ENCODE data around the gene RPS6KA1.
"Not testable (repeated sequence)": the region's sequence is repeated elsewhere in the genome, so short reads cannot be mapped to it uniquely, and the experiment has no call there.

The RPS6KA1 gene

GRCh38 chr1:26603856-26604255 lies 74.3 kb downstream of the RPS6KA1 start:
- no peak for DNase-seq

- no peak for DNase-seq
Measured at GRCh38 chr1:26607186-26607585, 77.6 kb downstream of the RPS6KA1 start.

- no peak for DNase-seq
Measured at GRCh38 chr1:26608895-26609294, 79.3 kb downstream of the RPS6KA1 start.

GRCh38 chr1:26610781-26611180 lies 81.2 kb downstream of the RPS6KA1 start:
- DNase-seq, result no peak

GRCh38 chr1:26612627-26613026 lies 83.1 kb downstream of the RPS6KA1 start:
- not testable (repeated sequence) for DNase-seq

- DNase-seq, result no peak
Measured at GRCh38 chr1:26614655-26615411, 85.3 kb downstream of the RPS6KA1 start.

GRCh38 chr1:26616881-26617280 lies 87.3 kb downstream of the RPS6KA1 start:
- DNase-seq, result no peak

- no peak for DNase-seq
Measured at GRCh38 chr1:26618561-26618960, 89.0 kb downstream of the RPS6KA1 start.

Data from stimulated activated CD4-positive, alpha-beta T cell treated with anti-CD3 and anti-CD28 coated beads, Interleukin-2, amount 100 ng/mL, for 24 hours (primary cell).